GM12873 (cell line): ENCODE results near the gene TRERF1.

Experiments used
- TF ChIP-seq, protein P1 (sequence below): IDR thresholded peaks from 2 replicates; pipeline ENCODE4 v1.5.1; 2012; ENCODE audit warnings: low read depth, mild to moderate bottlenecking, moderate library complexity, low read length, control low read depth; ENCODE audit not compliant: insufficient read depth; ENCODE audit errors: missing control alignments

The TRERF1 gene

GRCh38 chr6:42331019-42331418 lies 120.7 kb downstream of the TRERF1 start:
- TF ChIP-seq, protein P1, sequence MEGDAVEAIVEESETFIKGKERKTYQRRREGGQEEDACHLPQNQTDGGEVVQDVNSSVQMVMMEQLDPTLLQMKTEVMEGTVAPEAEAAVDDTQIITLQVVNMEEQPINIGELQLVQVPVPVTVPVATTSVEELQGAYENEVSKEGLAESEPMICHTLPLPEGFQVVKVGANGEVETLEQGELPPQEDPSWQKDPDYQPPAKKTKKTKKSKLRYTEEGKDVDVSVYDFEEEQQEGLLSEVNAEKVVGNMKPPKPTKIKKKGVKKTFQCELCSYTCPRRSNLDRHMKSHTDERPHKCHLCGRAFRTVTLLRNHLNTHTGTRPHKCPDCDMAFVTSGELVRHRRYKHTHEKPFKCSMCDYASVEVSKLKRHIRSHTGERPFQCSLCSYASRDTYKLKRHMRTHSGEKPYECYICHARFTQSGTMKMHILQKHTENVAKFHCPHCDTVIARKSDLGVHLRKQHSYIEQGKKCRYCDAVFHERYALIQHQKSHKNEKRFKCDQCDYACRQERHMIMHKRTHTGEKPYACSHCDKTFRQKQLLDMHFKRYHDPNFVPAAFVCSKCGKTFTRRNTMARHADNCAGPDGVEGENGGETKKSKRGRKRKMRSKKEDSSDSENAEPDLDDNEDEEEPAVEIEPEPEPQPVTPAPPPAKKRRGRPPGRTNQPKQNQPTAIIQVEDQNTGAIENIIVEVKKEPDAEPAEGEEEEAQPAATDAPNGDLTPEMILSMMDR: no peak

GRCh38 chr6:42326248-42326647 lies 125.5 kb downstream of the TRERF1 start:
- TF ChIP-seq, protein P1: no peak

DNA sequence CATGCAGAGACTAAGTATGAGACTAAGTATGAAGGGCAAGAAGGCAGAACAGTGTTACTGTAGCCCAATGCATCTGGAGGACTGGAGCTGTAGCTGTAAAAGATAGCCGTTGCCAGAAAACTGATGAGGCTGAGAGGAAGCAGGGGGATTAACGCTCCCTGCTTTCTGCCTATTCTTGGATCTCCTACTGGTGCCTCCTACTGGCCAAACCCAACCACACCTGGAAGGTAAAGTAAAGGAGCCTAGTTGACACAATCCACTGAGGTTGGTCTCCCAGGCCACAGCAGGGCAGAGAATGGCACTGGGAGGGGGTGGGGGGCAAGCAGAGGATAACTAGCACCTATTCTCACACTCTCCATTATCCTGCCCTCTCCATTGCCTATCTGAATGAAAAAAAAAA lies 129.1 kb downstream of the TRERF1 start:
- TF ChIP-seq, protein P1: peak; percentile 23

- TF ChIP-seq, protein P1: no peak
Measured at GRCh38 chr6:42321976-42322375, 129.8 kb downstream of the TRERF1 start.

DNA sequence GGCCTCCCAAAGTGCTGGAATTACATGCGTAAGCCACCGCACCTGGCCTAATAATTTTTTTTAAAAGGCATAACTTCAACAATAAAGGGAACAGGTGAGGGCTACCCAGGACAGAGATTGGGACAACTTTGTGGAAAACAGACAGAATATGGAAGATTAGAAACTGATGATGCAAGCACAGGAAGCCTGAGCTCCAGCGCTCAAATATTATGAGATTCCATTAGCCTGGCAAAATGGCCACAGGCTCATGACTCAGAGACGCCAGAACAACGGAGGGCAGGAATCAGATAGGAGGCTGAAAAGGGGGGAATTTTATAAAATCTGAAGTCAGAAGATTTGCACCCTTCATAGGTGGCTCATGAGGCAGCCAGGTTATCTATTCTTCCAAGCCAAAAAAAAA lies 131.0 kb downstream of the TRERF1 start:
- TF ChIP-seq, protein P1: no peak

GRCh38 chr6:42318480-42318879 lies 133.2 kb downstream of the TRERF1 start:
- TF ChIP-seq, protein P1: no peak

DNA sequence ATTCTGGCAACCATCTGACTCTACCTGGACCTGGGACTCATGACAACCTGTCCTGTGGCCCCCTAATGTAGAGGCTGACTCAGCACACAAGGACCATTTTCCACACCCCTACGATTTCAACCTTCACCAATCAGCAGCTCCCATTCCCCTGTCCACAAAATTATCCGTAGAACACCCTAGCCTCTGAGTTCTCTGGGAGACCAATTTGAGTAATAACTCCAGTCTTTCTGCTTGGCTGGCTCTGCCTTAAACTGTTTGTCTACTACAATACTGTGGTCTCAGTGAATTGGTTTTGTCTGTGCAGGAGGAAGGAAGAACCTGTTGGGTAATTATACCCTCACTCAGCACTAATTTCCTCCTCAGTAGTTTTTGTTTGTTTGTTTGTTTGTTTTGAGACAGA lies 134.7 kb downstream of the TRERF1 start:
- TF ChIP-seq, protein P1: no peak
